SK-N-SH (cell line): ENCODE data around the gene CTTNBP2NL.

Source experiments
- CTCF ChIP-seq: fragments of 200-600 bp; sonication (generic); IDR thresholded peaks from 2 replicates; pipeline ENCODE4 v1.6.1; 2017; ENCODE audit warnings: antibody characterized with exemption, mild to moderate bottlenecking, moderate library complexity
- ELF1 ChIP-seq: IDR thresholded peaks from 2 replicates; pipeline ENCODE4 v1.4.0; 2012
- JUND ChIP-seq: IDR thresholded peaks from 2 replicates; pipeline ENCODE4 v1.4.0; 2012
- MAX ChIP-seq: IDR thresholded peaks from 2 replicates; pipeline ENCODE4 v1.4.0; 2012; ENCODE audit warnings: low read depth

GRCh38 chr1:112470966-112471365, 75.0 kb downstream of the CTTNBP2NL start:
- TF ChIP-seq CTCF (no peak), MAX (no peak), ELF1 (no peak), JUND (no peak)
